Peyer's patch (tissue), 4 donors: ENCODE measurements around the gene CD274.

Experiments
- POLR2A ChIP-seq, 2 donors: fragments of 450-650 bp; IDR thresholded peaks; one replicate each; pipeline ENCODE4 v1.5.1; 2017; ENCODE audit warnings: antibody characterized with exemption in 2 of 2, mild to moderate bottlenecking in 2 of 2, moderate library complexity in 2 of 2
- TF ChIP-seq, protein P1 (sequence below), 6 experiments: fragments of 450-650 bp in 4 of 6; fragments of 200-600 bp in 2 of 6; sonication (generic) in 1 of 6; IDR thresholded peaks; one replicate each; pipeline ENCODE4 v1.5.1; 2017 to 2019; ENCODE audit warnings: antibody characterized with exemption in 6 of 6, mild to moderate bottlenecking in 3 of 6, moderate library complexity in 1 of 6

DNA sequence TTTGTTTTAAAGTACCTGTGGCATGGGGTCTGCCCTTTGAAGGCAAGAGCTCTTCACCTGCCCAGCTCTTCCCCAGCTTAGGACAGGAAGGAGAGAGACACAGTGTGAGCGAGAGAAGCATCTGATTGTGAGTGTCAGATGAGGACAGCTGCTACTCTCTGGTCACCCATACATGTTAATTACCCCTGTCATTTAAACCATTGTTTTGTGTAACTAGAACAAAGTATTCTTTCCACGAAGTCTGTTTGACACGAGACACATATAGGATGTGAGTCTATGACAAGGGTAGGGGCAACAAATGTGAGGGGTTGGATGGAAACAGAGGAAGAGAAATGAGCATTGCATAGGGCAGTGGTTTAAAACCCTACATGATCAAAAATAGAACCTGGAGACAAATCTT is 3.0 kb upstream of the CD274 start:
- TF ChIP-seq, protein P1, sequence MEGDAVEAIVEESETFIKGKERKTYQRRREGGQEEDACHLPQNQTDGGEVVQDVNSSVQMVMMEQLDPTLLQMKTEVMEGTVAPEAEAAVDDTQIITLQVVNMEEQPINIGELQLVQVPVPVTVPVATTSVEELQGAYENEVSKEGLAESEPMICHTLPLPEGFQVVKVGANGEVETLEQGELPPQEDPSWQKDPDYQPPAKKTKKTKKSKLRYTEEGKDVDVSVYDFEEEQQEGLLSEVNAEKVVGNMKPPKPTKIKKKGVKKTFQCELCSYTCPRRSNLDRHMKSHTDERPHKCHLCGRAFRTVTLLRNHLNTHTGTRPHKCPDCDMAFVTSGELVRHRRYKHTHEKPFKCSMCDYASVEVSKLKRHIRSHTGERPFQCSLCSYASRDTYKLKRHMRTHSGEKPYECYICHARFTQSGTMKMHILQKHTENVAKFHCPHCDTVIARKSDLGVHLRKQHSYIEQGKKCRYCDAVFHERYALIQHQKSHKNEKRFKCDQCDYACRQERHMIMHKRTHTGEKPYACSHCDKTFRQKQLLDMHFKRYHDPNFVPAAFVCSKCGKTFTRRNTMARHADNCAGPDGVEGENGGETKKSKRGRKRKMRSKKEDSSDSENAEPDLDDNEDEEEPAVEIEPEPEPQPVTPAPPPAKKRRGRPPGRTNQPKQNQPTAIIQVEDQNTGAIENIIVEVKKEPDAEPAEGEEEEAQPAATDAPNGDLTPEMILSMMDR (IDR thresholded peaks at IDR 0.05), result no peak
- no peak for TF ChIP-seq POLR2A (IDR thresholded peaks at IDR 0.05)
